ENCODE results near the gene SVIL.
"Not testable (repeated sequence)": the region's sequence is repeated elsewhere in the genome, so short reads cannot be mapped to it uniquely, and the experiment has no call there.

Gene SVIL

DNA sequence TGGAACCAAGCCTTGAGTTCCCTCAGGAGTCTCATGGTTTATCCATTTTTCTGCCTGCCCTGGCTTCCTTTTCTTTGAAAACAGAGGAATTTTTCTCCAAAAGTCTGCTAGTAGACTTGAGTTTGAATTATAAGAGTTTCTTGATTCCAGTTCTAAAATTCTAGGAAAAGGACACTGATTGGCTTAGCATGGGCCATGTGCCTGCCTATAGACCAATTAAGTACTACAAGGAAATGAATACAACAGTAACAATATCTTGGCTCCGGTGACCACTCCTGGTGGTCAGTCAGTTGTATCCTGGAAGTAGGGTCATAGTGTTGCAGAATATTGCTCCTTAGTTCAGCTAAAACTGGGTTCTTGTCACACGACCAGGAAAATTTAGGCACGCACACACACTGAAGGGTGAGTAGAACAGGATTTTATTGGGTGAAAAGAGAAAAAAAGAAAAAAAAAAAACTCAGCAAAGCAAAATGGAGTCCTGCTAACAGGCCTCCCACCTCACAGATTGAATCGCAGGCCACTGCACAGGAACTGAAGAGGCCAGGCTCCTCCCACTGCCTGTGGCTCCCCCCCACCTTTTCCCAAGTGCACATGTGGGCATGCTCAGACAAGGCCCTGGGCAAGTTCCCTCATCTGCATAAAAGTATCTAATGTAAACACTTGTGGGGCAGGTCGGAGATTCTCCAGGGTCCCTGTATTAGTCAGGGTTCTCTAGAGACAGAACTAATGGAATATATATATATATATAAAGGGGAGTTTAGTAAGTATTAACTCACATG is 190.8 kb downstream of the SVIL start:
- no peak for FAIRE-seq

DNA sequence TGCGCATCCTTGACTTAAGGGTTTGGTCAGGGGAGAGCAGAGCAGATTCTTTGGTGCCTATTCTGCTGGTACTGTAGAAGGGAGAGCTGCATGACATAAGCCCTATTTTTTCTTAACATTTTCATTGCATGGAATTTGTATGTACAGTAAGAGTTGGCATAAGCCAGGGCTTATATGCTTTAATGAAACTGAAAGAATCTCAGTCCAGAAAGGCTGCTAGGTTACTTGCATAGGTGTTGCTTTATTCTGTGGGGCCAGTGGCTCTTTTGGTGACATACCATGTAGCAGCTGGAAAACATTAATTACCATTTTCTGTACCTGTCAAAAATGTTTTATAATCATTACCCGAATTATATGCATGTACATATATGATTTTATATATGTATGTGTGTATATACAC is 193.8 kb downstream of the SVIL start:
- FAIRE-seq = no peak

DNA sequence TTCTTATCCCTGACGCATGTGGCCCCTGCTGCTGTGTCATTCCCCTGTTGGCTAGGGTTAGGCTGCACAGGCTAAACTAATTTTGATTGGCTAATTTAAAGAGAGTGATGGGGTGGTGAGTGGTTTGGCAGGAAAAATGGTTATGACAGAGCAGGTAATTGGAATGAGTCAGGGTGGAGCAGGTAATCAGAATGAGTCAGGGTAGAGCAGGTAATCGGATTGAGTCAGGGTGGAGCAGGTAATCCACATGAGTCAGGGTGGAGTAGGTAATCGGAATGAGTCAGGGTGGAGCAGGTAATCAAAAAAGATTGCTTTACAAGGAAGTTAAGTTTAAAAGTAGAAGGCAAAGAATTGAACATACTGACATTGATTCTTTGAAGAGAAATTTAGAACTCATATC is 195.8 kb downstream of the SVIL start:
- FAIRE-seq = not testable (repeated sequence)

- no peak for FAIRE-seq
Observed at GRCh38 chr10:29438271-29438670, 196.5 kb downstream of the SVIL start.

DNA sequence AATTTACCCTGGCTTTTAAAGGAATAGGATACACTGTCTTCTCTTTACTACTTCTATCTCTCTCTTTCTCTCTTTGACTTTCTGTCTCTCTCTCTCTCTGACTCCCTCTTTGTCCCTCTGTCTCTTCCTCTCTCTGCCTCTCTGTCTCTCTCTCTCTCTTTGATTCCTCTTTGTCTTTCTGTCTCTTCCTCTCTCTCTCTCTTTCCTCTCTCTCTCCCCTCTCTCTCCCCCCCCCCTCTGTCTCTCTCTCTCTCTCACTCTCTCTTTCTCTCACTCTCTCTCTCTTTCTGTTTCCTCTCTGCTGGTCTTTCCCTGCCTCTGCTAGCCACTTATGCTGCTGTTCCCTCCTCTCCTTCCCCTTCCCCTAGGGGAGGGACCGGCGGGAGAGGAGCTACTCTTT is 196.9 kb downstream of the SVIL start:
- no peak for FAIRE-seq

DNA sequence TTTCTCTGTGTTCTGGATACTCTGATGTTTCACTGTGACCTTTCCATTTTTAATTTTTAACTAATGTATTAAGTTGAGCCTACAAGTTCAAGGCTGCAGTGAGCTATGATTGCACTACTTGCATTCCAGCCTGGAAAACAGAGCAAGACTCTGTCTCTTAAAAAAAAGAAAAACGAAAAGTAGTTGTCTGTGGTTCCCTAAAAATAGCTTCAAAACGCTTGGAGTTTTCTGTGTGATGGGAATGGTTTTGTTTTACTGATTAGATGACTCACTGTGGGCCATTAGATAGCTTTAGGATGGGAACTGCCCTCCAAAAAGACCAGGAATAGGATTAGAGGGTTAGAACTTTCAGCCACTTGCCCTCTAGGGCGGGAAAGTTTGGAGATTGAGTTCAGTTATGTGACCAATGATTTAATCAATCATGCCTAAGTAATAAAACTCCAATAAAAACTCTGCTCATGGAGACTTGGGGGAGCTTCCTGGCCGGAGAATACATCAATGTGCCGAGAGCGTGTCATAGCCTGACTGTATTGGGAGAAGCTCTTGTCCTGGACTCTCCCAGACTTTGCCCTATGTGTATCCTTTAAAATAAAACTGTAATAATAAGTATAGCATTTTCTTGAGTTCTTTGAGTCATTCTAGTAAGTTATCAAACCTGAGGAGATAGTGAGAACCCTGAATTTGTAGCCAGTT is 198.8 kb downstream of the SVIL start:
- peak; percentile 38 for FAIRE-seq

GRCh38 chr10:29434111-29434510 is 200.7 kb downstream of the SVIL start:
- no peak for FAIRE-seq

DNA sequence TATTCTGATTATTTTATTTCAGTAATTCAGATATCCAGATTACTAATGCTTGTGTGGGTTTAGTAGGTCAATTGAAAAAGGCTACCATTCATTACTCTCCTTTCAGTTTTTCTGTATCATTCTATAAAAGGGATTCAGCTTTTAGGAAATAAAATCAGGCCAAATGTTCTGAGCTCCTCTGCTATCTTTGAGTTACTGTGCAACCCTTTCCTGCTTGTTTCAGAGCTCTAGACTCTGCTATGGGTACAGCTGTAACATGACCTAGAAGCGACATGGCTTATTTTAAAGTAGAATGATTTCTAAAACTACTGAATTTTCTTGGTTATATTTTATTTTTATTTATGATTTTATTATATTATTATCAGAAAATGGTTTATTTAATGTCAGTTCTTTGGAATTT is 203.1 kb downstream of the SVIL start:
- peak; percentile 84 for FAIRE-seq

GRCh38 chr10:29430101-29430500 is 204.7 kb downstream of the SVIL start:
- FAIRE-seq = no peak

DNA sequence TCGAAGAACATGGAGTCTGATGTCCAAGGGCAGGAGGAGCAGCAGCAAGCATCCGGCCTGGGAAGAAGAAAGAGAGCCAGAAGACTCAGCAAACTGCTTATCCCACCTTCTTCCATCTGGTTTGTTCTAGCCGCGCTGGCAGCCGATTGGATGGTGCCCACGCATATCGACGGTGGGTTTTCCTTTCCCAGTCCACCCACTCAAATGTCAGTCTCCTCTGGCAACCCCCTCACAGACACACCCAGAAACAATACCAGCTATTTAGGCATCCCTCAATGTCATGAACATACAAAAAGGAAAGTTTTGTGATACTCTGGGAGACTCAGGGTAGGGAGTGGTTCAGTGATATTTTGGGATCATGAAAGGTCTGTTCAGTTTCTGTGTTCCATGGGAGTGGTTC is 206.3 kb downstream of the SVIL start:
- no peak for FAIRE-seq

DNA sequence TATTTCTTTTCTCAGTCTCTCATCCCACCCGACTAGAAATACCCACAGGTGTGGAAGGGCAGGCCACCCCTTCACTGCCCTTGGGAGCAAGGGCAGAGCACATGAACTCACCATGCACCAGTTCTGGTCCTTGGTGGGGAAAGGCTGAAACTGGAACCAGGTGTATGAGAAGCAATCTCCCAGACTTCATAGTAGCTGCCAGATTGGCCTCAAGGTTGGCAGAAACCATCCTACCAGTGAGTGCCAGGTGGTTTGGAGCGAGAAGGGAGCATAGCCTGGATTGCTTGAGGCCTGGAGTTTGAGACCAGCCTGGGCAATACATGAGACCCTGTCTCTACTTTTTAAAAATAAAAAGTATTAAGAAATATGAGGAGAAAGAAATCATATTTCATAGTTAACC is 207.1 kb downstream of the SVIL start:
- FAIRE-seq = no peak

GRCh38 chr10:29426420-29426819 is 208.4 kb downstream of the SVIL start:
- FAIRE-seq = no peak

GRCh38 chr10:29424017-29424416 is 210.8 kb downstream of the SVIL start:
- FAIRE-seq = no peak

- FAIRE-seq = no peak
Observed at GRCh38 chr10:29420744-29421143, 214.0 kb downstream of the SVIL start.

- no peak for FAIRE-seq
Observed at GRCh38 chr10:29417324-29417723, 217.4 kb downstream of the SVIL start.

DNA sequence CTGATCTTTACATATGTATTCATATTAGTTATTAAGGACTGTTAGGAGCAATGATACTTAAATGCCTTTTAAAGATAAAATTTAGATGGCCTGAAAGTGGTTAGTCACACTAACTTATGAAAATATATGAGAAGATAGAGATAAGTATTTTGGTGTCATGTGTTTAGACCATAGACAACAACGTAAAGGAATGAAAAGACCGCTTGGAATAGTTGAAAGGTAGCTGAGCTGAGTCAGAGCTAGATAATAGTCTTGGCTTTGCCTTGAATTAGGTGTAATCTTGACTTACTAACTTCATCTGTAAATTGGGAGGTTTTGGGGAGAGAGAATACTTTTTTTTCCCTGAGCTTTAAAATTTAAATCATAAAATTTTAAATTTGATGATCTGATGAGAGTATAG is 218.9 kb downstream of the SVIL start:
- FAIRE-seq = peak; percentile 5

DNA sequence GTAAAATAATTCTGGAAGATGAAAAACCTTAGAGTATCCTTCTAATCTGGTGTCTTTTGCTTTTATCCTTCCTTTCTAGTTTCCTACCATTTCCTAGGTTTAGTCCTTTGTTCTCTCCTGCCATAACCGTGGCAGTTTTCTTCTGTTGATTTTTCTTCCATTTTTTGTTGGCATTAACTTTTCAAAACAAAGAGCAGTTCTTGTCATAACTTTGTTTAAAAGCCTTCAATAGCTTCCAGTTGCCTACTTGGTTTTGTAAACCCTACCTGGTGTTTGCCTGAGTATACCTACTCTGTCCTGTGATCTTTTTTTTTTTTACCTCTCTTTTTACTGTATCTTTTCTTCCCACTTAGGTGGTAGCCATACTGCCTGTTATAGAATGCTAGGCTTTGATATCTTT is 220.3 kb downstream of the SVIL start:
- no peak for FAIRE-seq

DNA sequence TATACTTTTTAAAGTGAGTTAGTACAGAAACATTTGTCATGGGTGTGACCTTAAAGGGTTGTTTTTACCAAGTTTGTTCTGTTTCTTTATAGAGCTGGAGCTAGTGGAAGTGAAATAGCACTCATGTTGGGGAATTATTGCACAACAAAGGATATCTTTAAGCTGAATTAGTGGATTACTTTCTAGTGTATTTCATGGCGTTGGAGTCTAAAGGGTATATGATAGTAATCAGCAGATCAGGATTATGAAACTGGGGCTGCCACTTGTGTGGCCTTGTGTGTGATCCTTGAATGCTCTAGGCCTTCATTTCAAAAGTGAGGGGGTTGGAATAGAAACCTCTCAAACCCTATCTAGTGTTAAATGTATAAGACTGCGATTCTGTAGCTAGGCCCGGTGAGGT is 222.3 kb downstream of the SVIL start:
- no peak for FAIRE-seq

DNA sequence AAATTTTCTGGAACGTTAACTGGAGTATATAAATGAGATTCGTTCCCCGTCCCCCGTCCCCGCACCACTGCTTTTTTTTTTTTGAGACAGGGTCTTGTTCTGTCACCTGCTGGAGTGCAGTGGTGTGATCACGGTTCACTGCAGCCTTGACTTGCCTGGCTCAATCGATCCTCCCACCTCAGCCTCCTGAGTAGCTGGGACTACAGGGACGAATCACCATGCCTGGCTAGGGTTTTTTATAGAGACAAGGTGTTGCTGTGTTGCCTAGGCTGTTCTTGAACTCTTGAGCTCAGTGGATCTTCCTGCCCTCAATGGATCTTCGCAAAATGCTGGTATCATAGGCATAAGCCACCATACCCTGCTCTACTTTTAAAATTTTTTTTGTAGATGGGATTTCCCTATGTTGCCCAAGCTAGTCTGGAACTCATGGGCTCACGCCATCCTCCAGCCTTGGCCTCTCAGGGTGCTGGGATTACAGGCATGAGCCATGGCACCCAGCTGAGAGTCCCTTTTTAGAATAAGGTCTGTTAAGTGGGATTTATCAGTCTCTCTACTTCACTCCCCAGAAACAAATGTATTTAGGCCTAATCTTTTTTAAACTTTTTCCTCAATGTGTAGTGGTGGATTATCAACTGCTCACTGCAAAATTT is 223.0 kb downstream of the SVIL start:
- no peak for FAIRE-seq

- no peak for FAIRE-seq
Observed at GRCh38 chr10:29409241-29410054, 225.3 kb downstream of the SVIL start.

DNA sequence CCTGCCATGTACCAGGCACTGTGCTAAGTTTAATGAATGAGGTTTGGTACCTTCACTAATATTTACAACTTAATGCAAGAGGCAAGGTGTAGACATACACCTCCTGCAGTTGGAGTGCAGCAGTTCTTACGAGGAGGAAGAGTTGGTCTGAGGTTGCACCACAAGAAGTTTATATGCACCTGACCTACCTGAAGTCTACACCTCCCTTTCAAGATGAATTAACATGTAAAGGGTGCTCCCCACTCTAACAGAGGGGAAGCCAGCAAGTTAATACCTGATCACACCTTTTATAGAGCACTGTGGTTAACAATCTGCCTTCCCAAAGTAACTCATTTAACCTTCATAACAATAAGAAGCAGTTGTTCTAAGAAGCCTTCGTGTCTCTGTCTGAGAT is 225.9 kb downstream of the SVIL start:
- FAIRE-seq = no peak

Data from islet of Langerhans (tissue), 1 donor.